ENCODE results near the gene LUZP2.

LUZP2 gene

DNA sequence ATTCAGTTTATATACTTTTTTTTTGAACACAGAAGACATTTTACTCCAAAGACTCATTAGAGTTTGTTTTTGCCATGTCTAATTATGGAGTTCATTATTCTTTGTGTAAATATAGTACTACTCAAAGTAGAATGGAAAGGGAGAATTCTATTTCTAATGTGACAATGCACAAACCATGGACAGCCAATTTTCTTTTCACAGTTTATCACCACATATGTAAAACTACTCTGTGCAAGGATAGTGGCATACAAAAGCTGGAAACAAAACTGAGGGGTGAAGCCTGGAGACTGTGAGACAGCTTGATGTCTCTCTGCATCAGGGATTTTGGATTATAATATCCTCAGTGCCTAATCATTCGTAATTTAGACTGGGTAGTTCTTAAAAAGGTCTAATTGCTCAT is 75.5 kb downstream of the LUZP2 start:
- POLR2A ChIA-PET, result no interaction called here
- CTCF ChIA-PET, result no interaction called here

DNA sequence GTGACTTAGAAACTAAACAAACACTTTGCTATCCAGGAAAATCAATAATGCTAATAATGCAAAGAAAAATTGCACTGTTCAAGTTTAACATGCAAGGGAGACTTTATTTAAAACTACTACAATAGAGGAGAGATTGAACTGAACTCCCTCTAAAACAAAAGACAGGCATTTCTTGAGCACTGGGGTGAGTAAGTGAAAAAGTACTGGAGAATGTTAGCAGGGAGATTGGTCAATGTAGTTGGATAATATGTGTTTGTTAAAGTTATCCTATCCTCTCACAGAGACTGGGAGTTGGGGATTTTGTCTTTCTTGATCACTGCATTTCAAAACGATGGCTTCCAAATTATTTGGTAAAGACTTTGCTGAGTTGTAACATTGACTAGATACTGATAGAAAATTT is 77.6 kb downstream of the LUZP2 start:
- TF ChIP-seq CTCF (IDR thresholded peaks at IDR 0.05; ENCODE audit: insufficient read depth, low read length, missing control alignments), result no peak
- ChIA-PET CTCF (no interaction called here), POLR2A (no interaction called here)
- no peak overlapping the region for H3K4me3 ChIP-seq (ENCODE audit: low read depth, low read length)
- DNase-seq (ENCODE audit: low read depth, low spot score), result no peak

More for the DNA sequence above, 75.5 kb downstream of the LUZP2 start:
- no peak for TF ChIP-seq CTCF (IDR thresholded peaks at IDR 0.05; ENCODE audit: insufficient read depth, low read length, missing control alignments)
- no peak for DNase-seq (ENCODE audit: low read depth, low spot score)
- H3K4me3 ChIP-seq (ENCODE audit: low read depth, low read length), result no peak overlapping the region

- no peak for DNase-seq (ENCODE audit: low read depth, low spot score)
- ChIA-PET CTCF (no interaction called here), POLR2A (no interaction called here)
- H3K4me3 ChIP-seq (ENCODE audit: low read depth, low read length), result no peak overlapping the region
- no peak for TF ChIP-seq CTCF (IDR thresholded peaks at IDR 0.05; ENCODE audit: insufficient read depth, low read length, missing control alignments)
Measured at GRCh38 chr11:24575392-24575791, 78.5 kb downstream of the LUZP2 start.

DNA sequence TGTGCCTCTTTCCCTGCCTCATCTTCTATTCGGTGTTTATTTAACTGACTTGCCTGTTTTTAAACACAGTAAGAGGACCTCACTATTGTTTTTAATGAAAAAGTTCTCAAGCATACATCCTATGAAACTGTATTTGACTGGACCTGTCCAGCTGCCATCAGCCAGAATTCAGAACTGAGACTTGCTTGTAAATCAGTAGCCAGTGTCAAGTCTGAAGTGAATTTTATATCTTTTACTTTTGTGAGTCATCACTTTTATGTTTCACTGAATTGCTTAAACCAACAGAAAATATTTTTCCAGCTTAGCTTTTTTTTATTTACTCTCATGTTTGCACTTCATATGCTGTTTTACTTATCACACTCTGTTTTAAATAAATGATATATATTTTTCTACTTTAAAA is 88.3 kb downstream of the LUZP2 start:
- DNase-seq (ENCODE audit: low read depth, low spot score), result no peak
- ChIA-PET CTCF (no interaction called here), POLR2A (interaction anchor here (0.7 kb wide), 1 partner anchor 661 kb away, joined by 3 read pairs; no protein-coding TSS in a partner anchor)
- no peak overlapping the region for H3K4me3 ChIP-seq (ENCODE audit: low read depth, low read length)
- no peak for TF ChIP-seq CTCF (IDR thresholded peaks at IDR 0.05; ENCODE audit: insufficient read depth, low read length, missing control alignments)

GRCh38 chr11:24587635-24588034 is 90.8 kb downstream of the LUZP2 start:
- no peak overlapping the region for H3K4me3 ChIP-seq (ENCODE audit: low read depth, low read length)
- no peak for TF ChIP-seq CTCF (IDR thresholded peaks at IDR 0.05; ENCODE audit: insufficient read depth, low read length, missing control alignments)
- POLR2A ChIA-PET, result no interaction called here
- DNase-seq (ENCODE audit: low read depth, low spot score), result no peak
- CTCF ChIA-PET, result no interaction called here

- DNase-seq (ENCODE audit: low read depth, low spot score), result no peak
- H3K4me3 ChIP-seq (ENCODE audit: low read depth, low read length), result no peak overlapping the region
- no peak for TF ChIP-seq CTCF (IDR thresholded peaks at IDR 0.05; ENCODE audit: insufficient read depth, low read length, missing control alignments)
- ChIA-PET CTCF (no interaction called here), POLR2A (no interaction called here)
Measured at GRCh38 chr11:24588081-24588480, 91.2 kb downstream of the LUZP2 start.

All from AG04449 (cell line).